HG03045 (cell line): Measurements from ENCODE around the gene LARGE1.

Source experiments
- ATAC-seq: cut with Tn5 transposase; IDR thresholded peaks from one replicate; pipeline ENCODE4 v1.9.1; 2021; ENCODE audit warnings: mild to moderate bottlenecking, moderate library complexity; ENCODE audit not compliant: unreplicated experiment

The LARGE1 gene

GRCh38 chr22:33538277-33538885, 381.9 kb downstream of the LARGE1 start:
- no peak for ATAC-seq

- no peak for ATAC-seq
Observed at GRCh38 chr22:33537059-33537458, 383.2 kb downstream of the LARGE1 start.

- no peak for ATAC-seq
Observed at GRCh38 chr22:33535937-33536875, 384.1 kb downstream of the LARGE1 start.

- no peak for ATAC-seq
Observed at GRCh38 chr22:33529424-33530113, 390.7 kb downstream of the LARGE1 start.

- no peak for ATAC-seq
Observed at GRCh38 chr22:33528183-33528582, 392.1 kb downstream of the LARGE1 start.

GRCh38 chr22:33526434-33527107, 393.7 kb downstream of the LARGE1 start:
- no peak for ATAC-seq

- no peak for ATAC-seq
Observed at GRCh38 chr22:33524511-33525260, 395.6 kb downstream of the LARGE1 start.

- no peak for ATAC-seq
Observed at GRCh38 chr22:33521879-33522665, 398.2 kb downstream of the LARGE1 start.

GRCh38 chr22:33520904-33521780, 399.1 kb downstream of the LARGE1 start:
- no peak for ATAC-seq

GRCh38 chr22:33519974-33520903, 400.0 kb downstream of the LARGE1 start:
- ATAC-seq = no peak

GRCh38 chr22:33519071-33519973, 401.0 kb downstream of the LARGE1 start:
- no peak for ATAC-seq

GRCh38 chr22:33518405-33518804, 401.9 kb downstream of the LARGE1 start:
- no peak for ATAC-seq

- ATAC-seq = no peak
Observed at GRCh38 chr22:33515795-33516194, 404.5 kb downstream of the LARGE1 start.

- no peak for ATAC-seq
Observed at GRCh38 chr22:33513388-33514338, 406.6 kb downstream of the LARGE1 start.

- ATAC-seq = no peak
Observed at GRCh38 chr22:33512908-33513307, 407.4 kb downstream of the LARGE1 start.
